Measurements from ENCODE around the gene OLFML2B. TPM values are rescaled to one million over a fixed set of nuclear protein-coding genes. Genes with fewer than 3 reads are reported as not detected.

OLFML2B gene
- total RNA-seq, 4 donors from 2014 or later: 0.11 to 5.7 (median 1.7) TPM

DNA sequence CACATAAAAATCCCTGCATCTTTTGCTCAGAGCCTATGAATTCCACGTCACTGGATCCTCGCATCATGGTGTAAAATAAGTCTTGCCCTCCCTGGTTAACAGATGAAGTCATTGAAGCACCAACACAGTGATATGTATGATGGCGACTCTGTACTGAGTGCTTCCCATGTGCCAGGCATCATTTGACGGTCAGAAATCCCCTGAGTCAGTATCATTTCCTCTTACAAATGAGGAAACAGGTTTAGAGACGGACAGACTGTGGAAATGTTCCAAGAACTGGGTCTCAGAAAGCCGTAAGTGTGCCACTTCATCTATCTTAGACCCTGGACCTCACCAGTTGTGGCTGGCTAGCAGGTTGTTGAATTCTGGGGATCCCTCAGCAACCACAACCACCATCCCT, 5.1 kb upstream of the OLFML2B start:
- H3K4me3 ChIP-seq: no peak overlapping the region
- intact Hi-C loops (cut with DNase I): no loop called here
- 51 to 67% methylated on average over 6 of the region's 6 CpGs for WGBS, 2 donors
- H3K9me3 ChIP-seq: no peaks in the 10 kb centered on the region
- no peaks in the 10 kb centered on the region for H3K36me3 ChIP-seq
- H3K27ac ChIP-seq: no peak overlapping the region
- H3K4me1 ChIP-seq: peaks cover 0 to 10% (median 7%) of the 10 kb centered on the region in 3 donors
- DNase-seq: no peak
- H3K27me3 ChIP-seq: peaks cover 0 to 64% (median 0%) of the 10 kb centered on the region in 4 donors
- TF ChIP-seq, protein P1, sequence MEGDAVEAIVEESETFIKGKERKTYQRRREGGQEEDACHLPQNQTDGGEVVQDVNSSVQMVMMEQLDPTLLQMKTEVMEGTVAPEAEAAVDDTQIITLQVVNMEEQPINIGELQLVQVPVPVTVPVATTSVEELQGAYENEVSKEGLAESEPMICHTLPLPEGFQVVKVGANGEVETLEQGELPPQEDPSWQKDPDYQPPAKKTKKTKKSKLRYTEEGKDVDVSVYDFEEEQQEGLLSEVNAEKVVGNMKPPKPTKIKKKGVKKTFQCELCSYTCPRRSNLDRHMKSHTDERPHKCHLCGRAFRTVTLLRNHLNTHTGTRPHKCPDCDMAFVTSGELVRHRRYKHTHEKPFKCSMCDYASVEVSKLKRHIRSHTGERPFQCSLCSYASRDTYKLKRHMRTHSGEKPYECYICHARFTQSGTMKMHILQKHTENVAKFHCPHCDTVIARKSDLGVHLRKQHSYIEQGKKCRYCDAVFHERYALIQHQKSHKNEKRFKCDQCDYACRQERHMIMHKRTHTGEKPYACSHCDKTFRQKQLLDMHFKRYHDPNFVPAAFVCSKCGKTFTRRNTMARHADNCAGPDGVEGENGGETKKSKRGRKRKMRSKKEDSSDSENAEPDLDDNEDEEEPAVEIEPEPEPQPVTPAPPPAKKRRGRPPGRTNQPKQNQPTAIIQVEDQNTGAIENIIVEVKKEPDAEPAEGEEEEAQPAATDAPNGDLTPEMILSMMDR (IDR thresholded peaks at IDR 0.05): no peak
- TF ChIP-seq POLR2A (IDR thresholded peaks at IDR 0.05): no peak

DNA sequence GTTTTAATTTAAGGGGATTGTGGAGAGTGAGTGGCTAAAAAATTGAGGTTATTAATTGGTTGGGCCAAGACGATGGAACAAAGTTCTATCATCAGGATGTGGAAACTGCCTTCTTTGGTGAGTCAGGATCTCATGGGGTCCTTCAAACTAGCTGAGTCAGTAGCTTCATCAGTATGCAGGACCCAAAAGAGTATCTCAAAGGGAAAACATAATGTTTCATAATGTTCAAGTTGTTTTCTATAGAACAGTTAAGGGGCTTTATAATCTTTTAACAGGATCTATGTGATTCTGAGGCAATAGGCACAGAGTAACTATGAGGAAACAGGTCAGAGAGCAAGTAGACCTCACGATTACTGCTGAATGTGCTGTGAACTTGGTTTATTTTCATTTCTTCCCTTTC, 3.2 kb upstream of the OLFML2B start:
- TF ChIP-seq POLR2A (IDR thresholded peaks at IDR 0.05): no peak
- TF ChIP-seq, protein P1 (IDR thresholded peaks at IDR 0.05): no peak
- Histone ChIP-seq H3K4me1 (peaks cover 0 to 18% (median 13%) of the 10 kb centered on the region in 3 donors), H3K4me3 (no peak overlapping the region), H3K9me3 (no peaks in the 10 kb centered on the region), H3K27ac (no peak overlapping the region), H3K27me3 (peaks cover 0 to 74% (median 0%) of the 10 kb centered on the region in 4 donors), H3K36me3 (no peaks in the 10 kb centered on the region)
- 78 to 86% methylated on average over 2 of the region's 2 CpGs for WGBS, 2 donors
- intact Hi-C loops (cut with DNase I): no loop called here
- DNase-seq: no peak

DNA sequence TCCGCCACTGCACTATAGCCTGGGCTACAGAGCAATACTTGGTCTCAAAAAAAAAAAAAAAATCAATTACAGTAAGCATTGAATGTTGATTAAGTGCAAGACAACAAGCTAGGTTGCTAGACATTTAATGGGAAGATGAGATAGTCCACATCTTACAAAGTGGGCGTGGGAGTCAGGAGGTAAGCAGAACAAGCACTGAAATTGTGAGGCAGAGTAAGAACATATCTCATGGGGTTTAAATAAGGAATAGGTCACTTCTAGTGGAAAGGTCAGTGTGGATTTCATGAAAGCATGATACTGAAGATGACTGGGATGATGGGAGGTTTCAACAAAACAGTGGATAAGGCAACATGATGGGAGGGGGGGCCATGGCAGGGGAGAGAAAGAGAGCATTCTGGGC, 1.9 kb upstream of the OLFML2B start:
- WGBS, 2 donors: 86 to 92% methylated on average over 2 of the region's 2 CpGs
- no peak for DNase-seq
- intact Hi-C loops (cut with DNase I): no loop called here

DNA sequence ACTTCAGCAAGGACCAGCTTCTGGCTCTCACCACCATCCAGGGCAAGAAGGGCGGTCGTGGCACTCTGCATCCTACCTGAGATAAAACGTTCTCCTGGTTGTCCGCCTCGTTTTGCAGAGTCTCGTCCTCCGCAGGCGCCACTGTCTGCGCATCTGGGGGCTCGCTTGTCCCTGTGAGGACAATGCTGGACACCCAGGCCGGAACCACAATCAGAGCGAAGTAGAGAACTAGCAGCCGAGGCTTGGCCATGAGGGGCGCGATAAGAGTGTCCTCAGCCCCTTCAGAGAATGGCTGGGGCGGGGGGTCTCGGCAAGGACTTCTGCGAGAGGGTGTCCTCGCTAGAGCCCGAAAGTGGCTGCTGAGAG, 505 bp downstream of the OLFML2B start:
- WGBS, 2 donors: 47 to 79% methylated on average over 7 to 13 of the region's 20 CpGs
- TF ChIP-seq, protein P1 (IDR thresholded peaks at IDR 0.05): no peak
- no peak for TF ChIP-seq POLR2A (IDR thresholded peaks at IDR 0.05)
- peaks cover 0 to 57% (median 0%) of the 10 kb centered on the region in 4 donors for H3K27me3 ChIP-seq
- no peaks in the 10 kb centered on the region for H3K9me3 ChIP-seq
- intact Hi-C loops (cut with DNase I): no loop called here
- peak overlapping the region; percentile 39 to 61 (median 50) for H3K27ac ChIP-seq
- no peak for DNase-seq
- peak overlapping the region; percentile 40 to 76 (median 58) for H3K4me3 ChIP-seq
- H3K36me3 ChIP-seq: no peaks in the 10 kb centered on the region
- H3K4me1 ChIP-seq: peaks cover 0 to 30% (median 18%) of the 10 kb centered on the region in 3 donors

More for the DNA sequence above, 1.9 kb upstream of the OLFML2B start:
- peaks cover 0 to 74% (median 0%) of the 10 kb centered on the region in 4 donors for H3K27me3 ChIP-seq
- H3K9me3 ChIP-seq: no peaks in the 10 kb centered on the region
- TF ChIP-seq, protein P1 (IDR thresholded peaks at IDR 0.05): no peak
- no peak for TF ChIP-seq POLR2A (IDR thresholded peaks at IDR 0.05)
- H3K27ac ChIP-seq: no peak overlapping the region
- H3K4me1 ChIP-seq: peaks cover 0 to 18% (median 13%) of the 10 kb centered on the region in 3 donors
- no peaks in the 10 kb centered on the region for H3K36me3 ChIP-seq
- H3K4me3 ChIP-seq: no peak overlapping the region

DNA sequence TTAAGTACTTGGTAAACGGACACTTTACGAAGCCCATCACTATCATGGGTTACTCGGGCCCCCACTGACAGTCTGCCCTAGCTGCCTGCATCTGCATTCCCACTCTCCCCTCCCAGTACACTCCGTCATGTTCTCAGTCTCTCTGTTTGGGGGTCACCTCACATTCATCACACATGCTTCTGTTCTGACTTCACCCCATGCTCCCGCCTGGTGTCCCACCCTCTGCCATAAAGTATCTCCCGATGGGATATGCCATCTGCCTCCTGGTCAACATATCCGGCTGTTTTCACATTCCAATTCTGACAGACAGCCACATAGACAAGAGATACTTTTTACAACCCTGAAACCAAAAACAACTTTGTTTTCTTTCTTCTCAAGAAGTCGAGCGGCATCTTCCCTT, 1.0 kb downstream of the OLFML2B start:
- peak overlapping the region in 2 of 4 donors; percentile 61 to 76 for H3K4me3 ChIP-seq
- WGBS, 2 donors: 75 to 87% methylated on average over 9 of the region's 9 CpGs
- TF ChIP-seq, protein P1 (IDR thresholded peaks at IDR 0.05): no peak
- TF ChIP-seq POLR2A (IDR thresholded peaks at IDR 0.05): no peak
- peaks cover 0 to 52% (median 0%) of the 10 kb centered on the region in 4 donors for H3K27me3 ChIP-seq
- peaks cover 0 to 30% (median 18%) of the 10 kb centered on the region in 3 donors for H3K4me1 ChIP-seq
- no peaks in the 10 kb centered on the region for H3K36me3 ChIP-seq
- DNase-seq: no peak
- intact Hi-C loops (cut with DNase I): no loop called here
- no peaks in the 10 kb centered on the region for H3K9me3 ChIP-seq
- no peak overlapping the region for H3K27ac ChIP-seq

Measured in esophagus squamous epithelium (tissue), 5 donors.